Measurements from ENCODE around the gene ERICH6. TPM values are rescaled to one million over a fixed set of nuclear protein-coding genes. Genes with fewer than 3 reads are reported as not detected.
"Not testable (repeated sequence)": the region's sequence is repeated elsewhere in the genome, so short reads cannot be mapped to it uniquely, and the experiment has no call there.

ERICH6 gene
- total RNA-seq, 1 donor from 2014 or later = not detected

DNA sequence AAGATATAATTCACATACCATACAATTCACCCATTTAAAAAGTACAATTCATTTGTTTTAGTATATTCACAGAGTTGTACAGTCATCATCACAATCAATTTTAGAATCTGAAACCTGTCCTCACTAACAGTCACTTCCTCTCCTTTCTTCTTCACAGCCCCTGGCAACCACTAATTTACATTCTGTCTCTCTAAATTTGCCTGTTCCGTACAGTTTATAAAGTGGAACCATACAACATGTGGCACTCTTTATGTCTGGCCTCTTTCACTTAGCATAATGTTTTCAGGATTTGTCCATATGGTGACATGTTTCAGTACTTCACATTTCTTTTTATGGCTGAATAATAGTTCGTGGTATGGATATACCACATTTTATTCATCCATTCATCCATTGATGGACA lies 22.7 kb downstream of the ERICH6 start:
- no peak for DNase-seq

DNA sequence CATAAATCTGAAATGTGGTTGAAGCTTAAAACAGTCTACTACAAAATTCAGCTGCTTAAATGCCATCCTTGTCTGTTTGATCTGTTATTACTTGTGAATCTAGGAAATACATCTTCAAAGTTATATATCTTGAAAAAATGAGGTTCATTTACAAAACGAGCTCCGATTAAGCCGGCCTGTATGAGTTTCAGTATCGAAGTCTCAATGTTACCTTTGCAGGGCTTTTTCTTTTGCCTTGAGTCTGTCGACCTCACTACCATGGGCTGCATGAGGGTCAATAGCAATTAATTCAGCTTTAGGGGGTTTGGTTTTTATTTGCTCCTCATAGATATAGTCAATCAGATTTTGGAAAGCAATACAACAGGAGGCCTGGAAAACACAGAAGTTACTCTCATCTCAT lies 23.2 kb downstream of the ERICH6 start:
- no peak for DNase-seq

DNA sequence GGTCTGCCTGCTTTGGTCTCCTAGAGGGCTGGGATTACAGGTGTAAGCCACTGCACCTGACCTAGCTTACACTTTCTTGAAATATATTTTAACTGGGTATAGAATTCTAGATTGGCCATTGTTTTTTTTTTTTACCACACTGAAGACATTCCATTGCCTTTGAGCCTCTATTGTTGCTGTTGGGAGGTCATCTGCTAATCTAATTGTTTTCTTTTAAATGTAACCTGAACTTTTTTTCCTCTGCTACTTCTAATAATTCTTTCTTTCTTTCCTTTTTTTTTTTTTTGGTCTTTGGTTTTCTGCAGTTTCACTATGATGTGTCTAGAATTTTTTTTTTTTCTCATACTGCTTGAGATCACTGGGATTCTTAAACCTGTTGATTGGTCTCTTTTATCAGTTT lies 28.1 kb downstream of the ERICH6 start:
- no peak for DNase-seq

DNA sequence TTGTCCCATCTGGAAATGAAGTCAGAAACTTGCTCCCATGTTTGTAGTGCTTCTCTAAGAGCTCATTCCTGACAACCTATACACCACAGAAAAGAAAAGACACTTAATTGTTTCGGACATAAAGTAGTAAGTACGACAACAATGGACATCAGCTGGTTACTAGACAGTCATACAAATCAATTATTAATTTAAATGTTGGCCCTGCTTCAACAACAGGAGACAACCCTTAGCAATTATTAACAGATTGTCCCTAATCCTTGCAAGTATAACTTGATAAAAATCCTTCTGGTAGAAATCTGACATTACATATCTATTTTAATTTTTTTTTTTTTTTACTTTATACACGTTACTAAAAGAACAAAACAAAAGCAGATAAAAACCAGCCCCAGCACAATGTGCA lies 29.8 kb downstream of the ERICH6 start:
- no peak for DNase-seq

DNA sequence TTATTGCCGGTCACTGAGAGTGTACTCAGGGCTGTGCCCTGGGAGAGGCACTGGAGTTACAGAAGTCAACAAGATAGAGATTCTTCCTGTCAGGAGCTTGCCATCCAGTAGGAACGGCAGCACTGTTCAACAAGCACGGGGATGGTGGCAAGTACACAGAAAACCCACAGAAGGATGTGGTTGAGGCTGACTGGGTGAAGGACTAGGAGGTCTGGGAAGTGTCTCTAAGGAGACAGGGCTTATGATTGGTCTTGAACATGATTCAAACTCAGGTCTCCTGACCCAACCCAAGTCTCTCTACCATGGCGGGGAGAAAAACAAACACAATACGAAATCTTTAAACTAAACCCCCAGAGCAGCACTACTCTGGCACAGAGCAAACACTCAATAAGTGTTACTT lies 37.6 kb downstream of the ERICH6 start:
- DNase-seq = no peak

DNA sequence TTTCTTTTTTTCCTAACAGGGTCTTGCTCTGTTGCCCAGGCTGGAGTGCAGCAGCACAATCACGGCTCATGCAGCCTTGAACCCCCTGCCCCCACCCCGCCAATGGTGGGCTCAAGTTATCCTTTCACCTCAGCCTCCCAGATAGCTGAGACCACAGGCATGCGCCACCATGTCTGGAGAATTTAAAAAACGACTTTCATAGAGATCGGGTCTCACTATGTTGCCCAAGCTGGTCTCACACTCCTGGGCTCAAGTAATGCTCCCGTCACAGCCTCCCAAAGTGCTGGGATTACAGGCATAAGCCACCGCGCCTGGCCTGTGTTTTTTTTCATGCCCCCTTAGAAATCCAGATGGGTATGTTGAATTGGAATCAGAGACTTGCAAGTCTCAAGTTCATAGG lies 40.3 kb downstream of the ERICH6 start:
- DNase-seq = no peak

DNA sequence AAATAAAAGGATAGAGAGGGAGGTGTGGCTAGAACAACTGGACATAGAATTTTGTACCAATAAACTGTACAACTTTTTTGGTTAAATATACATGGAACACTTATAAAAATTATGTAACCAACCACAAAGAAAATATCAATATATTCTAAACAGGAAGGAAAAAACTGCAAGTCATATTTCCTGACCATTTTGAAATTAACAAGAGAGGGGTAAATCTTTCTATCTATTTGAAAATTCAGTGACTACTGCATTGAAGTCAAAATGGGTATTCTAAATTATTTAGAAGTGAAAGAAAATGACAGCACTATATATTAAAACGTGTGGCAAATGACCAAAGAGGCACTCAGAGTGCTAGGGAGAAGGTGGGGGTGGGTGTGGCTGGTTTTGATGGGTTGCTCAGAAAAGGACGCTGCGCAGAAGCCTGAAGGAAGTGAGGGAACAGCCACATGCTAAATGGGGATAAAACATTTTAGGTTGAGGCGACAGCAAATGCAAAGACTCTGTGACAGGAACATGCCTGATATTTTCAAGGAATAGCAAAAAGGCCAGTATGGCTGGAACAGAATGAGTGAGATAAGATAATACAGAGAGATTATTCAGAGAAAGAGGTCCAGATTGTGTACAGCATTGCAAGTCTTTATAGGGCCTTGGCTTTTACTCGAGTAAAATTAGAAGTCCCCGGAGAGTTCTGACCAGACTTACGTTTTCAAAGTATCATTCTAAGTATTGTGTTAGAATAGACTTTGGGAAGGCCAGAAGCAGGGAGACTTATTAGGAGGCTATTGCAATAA lies 41.1 kb downstream of the ERICH6 start:
- DNase-seq = no peak

DNA sequence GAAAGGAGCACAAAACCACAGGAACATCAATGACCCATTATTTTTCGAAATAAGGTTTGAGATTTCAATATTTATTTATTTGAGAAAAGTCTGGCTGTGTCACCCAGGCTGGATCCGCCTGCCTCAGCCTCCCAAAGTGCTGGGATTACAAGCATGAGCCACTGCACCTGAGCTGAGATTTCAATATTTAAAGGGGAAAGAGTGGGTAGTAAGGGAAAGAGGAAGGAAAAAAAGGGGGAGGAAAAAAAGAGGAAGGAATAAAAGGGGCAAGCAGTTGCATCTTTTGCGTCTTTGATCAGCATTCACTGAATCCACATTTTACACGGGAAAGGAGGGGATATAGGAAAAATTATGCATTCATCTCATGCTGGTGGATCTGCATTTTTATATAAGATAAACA lies 47.4 kb downstream of the ERICH6 start:
- DNase-seq = no peak

DNA sequence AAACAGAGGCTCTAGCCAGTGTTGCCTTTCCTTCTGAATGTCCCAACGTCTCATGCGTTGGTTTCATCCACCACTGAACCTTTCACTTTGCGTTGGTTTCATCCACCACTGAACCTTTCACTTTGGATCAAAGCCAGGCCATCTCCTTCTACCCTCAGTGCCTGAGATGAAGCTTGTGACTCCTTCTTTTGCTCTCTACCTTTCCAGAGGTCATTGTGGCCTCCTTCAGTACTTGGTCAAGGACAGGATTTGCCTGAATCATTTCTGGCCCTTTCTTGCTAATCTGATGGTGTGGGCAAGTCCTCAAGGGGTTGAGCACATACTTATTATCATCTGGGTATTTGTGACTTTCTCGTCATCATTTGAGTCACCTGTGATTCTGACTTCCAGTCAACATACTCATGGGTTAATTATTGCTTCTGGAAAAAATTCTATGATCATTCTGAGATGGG lies 50.6 kb downstream of the ERICH6 start:
- DNase-seq = no peak

DNA sequence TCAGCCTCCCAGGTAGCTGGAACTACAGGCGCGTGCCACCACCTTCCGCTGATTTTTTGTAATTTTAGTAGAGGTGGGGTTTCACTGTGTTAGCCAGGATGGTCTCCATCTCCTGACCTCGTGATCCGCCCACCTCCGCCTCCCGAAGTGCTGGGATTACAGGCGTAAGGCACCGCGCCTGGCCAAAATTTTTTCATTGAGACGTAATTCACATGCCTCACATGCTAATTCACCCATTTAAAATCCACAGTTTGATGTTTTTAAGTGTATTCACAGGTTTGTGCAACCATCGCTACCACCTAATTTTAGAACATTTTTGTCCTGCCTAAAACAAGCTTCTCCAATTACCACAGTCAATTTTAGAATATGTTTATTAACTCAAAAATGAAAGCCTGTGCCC lies 63.5 kb downstream of the ERICH6 start:
- no peak for DNase-seq

DNA sequence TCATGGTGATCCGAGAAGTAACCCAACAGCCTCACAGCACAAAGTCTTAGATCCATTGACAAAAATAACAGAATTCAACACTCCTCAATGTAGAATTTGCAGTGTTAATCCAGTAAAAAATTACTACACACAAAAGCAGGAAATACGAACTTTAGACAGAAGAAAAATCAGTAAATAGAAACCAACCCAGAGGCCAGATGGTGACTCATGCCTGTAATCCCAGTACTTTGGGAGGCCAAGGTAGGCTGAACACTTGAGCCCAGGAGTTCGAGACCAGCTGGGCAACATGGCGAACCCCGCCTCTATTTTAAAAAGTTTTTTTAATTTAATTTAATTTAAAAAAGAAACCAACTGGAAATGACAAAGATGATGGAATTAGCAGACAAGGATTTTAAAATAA lies 64.5 kb downstream of the ERICH6 start:
- no peak for DNase-seq

DNA sequence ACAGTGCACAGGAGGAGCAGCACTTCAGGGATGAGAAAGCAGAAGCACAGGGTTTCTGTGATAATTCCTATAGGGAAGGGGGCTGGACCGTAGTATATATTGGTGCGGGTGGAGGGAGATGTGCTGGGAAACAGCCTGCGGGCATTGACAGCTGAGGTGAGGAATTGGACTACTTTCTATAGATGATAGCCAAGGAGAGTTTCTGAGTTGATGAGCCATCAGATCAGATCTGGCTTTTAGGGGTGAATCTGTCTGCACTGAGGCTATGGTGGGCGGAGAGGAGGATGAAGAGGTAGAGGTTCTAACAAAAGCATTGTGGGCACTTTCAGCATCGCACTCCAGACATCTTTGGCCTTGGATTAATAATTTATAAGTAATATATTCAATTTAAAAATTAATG lies 67.5 kb downstream of the ERICH6 start:
- no peak for DNase-seq

DNA sequence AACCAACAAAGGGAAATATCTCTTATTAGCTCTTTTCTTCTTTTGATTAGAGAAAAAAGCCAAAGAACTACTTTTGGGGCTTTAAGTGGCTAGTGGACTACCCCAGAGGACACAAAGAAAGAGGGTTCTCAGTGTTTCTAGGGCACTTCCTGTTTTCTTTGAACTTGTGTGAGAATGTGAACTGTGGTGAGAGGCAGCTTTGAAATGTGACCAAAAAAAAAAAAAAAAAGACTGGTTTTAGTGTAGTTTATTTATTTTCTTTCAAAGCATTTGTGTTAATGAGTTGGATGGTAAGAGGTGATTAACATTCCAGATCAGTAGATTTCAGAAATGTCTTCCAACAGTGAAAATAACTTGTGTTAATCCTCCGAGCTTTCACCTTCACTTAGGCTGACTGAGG lies 68.2 kb downstream of the ERICH6 start:
- no peak for DNase-seq

DNA sequence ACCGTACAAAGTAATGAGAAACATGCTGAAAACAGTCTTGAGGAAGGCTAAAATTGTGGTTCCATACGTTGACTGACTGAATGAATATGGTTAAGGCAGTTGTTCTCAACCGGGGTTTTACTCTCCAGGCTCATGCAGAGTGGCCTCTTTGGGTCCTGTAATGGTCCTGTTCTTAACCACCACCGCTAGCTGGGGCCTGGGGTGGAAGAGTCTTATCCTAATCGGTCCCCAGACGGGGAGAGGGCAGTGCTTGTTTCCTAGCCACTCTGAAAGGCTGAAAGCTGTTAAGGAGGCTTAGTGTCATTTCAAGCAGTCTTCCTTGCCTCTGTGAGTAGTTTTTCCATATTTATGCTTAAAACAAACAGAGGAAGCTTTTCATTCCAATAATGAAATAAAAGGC lies 68.6 kb downstream of the ERICH6 start:
- no peak for DNase-seq

DNA sequence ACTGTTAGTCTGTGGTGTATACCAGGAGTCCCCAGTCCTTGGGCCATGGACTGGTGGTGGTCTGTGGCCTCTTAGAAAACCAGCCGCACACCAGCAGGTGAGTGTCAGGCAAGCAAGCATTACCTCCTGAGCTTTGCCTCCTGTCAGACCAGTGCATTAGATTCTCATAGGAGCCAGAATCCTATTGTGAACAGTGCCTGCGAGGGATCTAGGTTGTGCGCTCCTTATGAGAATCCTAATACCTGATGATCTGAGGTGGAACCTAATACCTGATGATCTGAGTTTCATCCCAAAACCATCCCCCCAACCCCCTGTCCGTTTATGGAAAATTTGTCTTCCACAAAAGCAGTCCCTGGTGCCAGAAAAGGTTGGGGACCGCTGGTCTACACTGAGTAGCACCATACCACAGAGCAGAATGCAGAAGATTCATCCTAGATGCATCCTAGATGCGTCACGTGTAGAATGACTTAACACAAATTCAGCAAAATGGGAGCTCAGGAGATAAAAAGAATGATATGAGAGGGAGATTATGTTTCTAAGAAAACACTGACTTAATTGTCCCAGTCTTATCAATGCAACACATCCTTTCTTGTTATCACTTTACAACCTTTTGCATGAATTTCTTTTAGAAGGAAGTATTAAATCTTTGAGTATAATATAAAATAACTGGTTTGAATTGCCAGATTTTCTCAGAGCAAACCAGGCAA lies 72.1 kb downstream of the ERICH6 start:
- no peak for DNase-seq

DNA sequence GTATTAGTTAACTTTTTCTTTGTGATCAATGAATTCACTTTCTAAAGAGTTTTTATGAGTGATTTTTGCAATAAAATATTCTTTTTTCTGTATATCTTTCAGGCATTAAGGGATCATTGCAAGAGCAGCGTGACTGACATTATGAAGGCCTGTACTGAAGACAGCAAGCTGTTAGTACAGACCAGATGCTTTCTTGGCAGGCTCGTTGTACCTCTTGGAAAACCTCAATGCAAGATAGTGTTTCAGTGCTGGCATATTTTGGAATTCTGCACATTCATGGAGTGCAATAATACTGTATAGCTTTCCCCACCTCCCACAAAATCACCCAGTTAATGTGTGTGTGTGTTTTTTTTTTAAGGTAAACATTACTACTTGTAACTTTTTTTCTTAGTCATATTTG lies 76.2 kb downstream of the ERICH6 start:
- DNase-seq = peak; percentile 86

DNA sequence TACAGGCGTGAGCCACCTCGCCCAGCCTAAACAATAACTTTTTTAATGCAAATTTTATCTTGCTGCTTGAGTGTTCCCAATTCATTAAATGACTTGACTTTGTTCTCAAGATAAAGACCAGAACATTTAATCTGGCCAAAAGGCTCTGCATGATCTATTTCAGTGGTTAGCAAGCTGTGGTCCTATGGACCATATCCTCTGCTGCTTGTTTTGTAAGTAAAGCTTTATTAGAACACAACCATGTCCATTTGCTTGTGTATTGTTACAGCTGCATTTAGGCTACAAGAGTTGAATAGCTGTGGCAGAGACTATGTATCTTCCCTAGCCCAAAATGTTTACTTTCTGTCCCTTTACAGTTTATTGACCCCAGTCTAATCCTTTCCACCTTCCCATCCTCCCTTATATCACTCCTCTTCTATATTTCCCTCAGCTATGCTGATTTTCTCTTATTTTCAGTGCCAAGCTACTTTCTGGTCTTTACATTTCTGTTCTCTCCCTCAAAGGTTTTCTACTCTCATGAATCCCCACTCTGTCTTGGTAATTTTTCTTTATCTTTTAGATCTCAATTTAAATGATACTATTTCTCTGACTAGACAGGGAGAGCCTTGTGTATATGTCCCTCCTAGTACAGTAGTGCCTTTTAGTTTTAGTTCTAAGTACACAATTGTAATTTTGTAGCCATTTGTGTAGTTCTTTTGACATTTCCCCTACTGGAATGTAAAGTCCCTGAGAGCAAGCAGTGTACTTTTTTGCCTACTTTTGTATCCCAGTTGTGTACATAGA lies 77.4 kb downstream of the ERICH6 start:
- DNase-seq = no peak

DNA sequence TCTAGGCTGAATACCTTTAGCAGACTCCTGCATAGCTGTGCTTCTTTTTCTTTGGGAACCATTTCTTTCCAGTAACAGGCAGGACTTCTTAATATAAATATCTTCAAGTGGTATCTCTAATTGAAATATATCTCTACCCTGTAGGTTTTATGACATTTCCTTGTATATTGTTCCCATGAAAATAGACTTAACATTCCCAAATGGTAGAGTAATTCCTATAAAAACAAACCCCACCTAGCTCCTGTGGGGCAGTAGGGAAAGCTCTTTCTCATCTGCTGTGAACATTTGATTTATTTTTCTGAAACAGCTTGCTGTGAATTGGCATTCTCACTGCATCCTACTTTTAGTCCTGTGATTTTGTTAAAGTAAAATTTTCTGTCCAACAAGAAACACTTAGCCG lies 79.8 kb downstream of the ERICH6 start:
- no peak for DNase-seq

DNA sequence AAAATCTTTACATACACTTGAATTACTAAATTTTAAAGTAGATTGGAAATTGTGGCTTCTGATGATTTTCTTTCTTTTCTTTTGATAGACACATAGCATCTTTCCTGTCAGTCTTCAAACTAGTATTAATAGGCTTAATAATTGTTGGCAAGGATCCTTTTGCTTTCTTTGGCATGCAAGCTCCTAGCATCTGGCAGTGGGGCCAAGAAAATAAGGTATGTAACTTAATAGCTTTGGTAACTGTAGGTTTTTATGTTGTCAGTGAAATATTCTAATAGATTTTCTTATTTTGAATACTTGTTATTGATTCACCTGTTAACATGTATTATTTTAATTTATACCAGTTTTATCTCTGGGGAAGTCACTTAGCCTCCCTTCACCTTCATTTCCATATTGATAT lies 80.8 kb downstream of the ERICH6 start:
- DNase-seq = not testable (repeated sequence)

DNA sequence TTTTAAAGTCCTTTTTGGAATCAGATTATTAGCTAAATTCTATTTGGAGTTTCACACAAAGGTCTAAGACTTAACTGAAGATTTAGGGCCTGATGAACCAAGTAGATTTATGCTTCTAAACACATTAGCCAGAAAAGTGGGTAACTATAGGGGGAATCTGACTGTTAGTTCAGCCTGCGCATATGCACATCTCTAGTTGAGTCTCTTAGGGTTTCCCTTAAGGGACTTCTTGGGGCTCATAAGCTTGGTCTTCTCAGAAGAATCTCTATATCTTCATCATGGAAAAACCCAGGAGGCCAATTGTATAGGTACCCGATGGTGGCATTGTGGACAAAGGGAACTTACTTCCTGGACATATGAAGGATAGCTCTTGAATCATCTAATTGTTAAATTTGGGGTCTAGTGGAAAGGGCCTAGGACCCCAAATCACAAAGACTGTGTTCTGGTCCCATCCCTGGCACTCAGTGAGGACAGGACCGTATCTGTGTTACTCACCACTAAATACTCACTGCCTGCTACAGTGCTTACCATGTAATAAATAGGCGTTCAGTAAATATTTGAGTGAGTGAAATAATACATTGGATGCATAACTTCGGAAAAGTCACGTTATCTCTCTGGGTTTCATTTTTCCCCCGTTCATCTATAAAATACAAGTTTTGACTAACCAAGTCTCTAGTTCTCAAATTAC lies 83.6 kb downstream of the ERICH6 start:
- no peak for DNase-seq

DNA sequence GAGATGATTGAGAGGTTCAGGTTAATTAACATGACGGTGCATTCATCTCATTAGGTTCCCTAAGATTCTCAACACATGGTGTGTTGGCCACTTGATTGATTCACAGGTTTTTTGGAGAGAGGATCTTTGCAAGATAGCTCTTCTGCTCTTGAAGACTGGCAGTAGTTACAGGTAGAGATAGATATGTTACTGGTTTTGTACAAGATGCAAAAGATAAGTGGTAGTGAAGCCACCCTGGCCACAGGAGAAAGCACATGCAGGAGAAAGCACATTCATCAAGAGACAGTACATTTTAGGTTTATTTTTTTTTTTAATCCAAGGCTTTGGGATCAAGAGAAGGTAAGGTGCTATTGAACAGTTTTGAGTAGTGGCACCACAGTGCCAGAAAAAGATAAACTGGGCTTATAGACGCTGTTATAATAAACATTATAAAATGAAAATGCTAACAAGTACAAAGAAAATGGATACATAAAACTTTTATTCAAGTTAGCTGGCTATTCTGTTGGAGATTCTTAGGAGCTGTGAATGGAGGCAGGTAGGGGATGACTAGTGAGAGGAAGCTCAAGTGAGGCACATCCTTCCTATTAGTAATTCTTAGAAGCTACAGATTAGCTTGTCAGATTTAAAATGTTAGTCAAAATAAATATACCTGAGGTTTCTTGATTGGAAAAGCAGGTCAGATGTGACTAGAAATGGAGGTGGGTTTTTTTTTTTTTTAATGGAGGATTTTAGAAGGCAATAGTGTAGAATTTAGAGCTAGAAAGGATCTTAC lies 89.8 kb downstream of the ERICH6 start:
- DNase-seq = no peak

DNA sequence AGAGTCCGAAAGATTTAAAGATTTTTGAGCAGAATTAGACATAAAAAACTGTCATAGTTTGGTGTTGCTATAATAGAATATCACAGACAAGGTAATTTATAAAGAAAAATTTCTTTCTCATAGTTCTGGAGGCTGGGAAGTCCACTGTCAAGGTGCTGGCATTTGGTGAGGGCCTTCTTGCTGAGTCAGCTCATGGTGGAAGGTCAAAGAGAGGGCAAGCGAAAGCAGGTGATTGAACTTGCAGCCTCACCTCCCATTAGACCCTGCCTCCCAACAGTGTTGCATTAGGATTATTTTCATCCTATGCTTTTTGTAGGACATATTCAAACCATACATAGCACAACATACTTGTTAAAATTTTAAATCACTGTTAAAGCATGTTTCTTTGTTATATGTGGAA lies 90.7 kb downstream of the ERICH6 start:
- no peak for DNase-seq

Data from tongue (tissue), 2 donors.